Measurements from ENCODE around the gene CABP7. TPM values are rescaled to one million over a fixed set of nuclear protein-coding genes. Genes with fewer than 3 reads are reported as not detected.

The CABP7 gene
- polyA plus RNA-seq, 4 donors, result 0.27 to 4.2 (median 1.4) TPM

DNA sequence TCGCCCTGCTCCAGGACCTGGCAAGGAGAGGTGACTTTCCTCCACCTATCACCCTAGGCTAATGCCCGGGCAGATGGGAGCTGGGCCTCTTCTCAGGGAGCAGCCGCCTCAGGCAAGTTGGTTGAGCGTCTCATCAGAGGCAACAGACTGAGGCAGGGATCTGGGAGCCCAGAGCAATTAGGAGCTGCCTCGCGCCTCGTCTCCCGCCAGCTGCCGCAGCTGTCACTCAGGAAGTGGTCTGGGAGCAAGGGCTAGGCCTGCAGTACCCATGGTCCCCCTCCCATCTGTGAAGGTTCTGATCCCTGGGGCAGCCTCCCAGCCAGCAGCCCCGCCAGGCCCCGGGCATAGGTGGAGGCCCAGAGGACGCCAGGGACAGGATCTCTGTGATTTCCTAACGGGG is 4.6 kb upstream of the CABP7 start:
- peaks cover 0 to 56% (median 14%) of the 10 kb centered on the region in 3 donors for H3K27me3 ChIP-seq (ENCODE audit: control insufficient read depth in 3 of 3, insufficient read depth in 3 of 3, low read length in 3 of 3)
- no peaks in the 10 kb centered on the region for H3K9me3 ChIP-seq (ENCODE audit: control insufficient read depth in 2 of 2, insufficient read depth in 1 of 2, low read depth in 1 of 2, low read length in 1 of 2)
- DNase-seq (no peak), FAIRE-seq (no peak)
- no peaks in the 10 kb centered on the region for H3K36me3 ChIP-seq (ENCODE audit: control insufficient read depth in 3 of 3, insufficient read depth in 2 of 3, low read depth in 1 of 3, low read length in 3 of 3)
- H3K27ac ChIP-seq (ENCODE audit: low read depth in 1 of 3, low read length in 2 of 3), result no peak overlapping the region
- no peak overlapping the region for H3K4me3 ChIP-seq (ENCODE audit: low read depth in 1 of 3, low read length in 3 of 3)
- WGBS, 3 donors, result 59 to 70% (median 66%) methylated on average over 13 of the region's 13 CpGs
- no peaks in the 10 kb centered on the region for H3K4me1 ChIP-seq (ENCODE audit: control insufficient read depth in 3 of 3, insufficient read depth in 2 of 3, low read depth in 1 of 3, low read length in 2 of 3)

DNA sequence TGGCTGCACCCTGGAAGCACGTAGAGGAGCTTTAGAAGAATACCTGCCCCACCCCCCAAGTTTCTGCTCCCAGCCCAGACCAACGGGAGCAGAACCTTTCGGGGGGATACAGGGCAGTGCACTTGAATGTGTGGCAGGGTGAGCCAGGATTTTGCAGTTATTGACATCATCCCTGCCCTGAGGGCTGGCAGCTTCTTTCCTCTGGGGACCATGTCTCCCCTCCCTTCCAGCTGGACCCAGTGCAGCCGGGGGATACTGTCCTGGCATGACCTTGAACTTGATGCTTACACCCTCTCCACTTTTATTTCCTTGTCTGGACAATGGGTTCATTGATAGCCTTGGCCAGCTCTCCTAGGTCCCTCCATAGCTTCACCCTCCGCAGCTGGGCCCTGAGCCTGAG is 4.1 kb upstream of the CABP7 start:
- Histone ChIP-seq H3K9me3 (ENCODE audit: control insufficient read depth in 2 of 2, insufficient read depth in 1 of 2, low read depth in 1 of 2, low read length in 1 of 2) (no peaks in the 10 kb centered on the region), H3K4me3 (ENCODE audit: low read depth in 1 of 3, low read length in 3 of 3) (no peak overlapping the region), H3K4me1 (ENCODE audit: control insufficient read depth in 3 of 3, insufficient read depth in 2 of 3, low read depth in 1 of 3, low read length in 2 of 3) (no peaks in the 10 kb centered on the region), H3K36me3 (ENCODE audit: control insufficient read depth in 3 of 3, insufficient read depth in 2 of 3, low read depth in 1 of 3, low read length in 3 of 3) (no peaks in the 10 kb centered on the region), H3K27me3 (ENCODE audit: control insufficient read depth in 3 of 3, insufficient read depth in 3 of 3, low read length in 3 of 3) (peaks cover 0 to 53% (median 14%) of the 10 kb centered on the region in 3 donors), H3K27ac (ENCODE audit: low read depth in 1 of 3, low read length in 2 of 3) (no peak overlapping the region)
- DNase-seq (no peak), FAIRE-seq (no peak)
- 56 to 63% (median 60%) methylated on average over 5 of the region's 5 CpGs for WGBS, 3 donors

DNA sequence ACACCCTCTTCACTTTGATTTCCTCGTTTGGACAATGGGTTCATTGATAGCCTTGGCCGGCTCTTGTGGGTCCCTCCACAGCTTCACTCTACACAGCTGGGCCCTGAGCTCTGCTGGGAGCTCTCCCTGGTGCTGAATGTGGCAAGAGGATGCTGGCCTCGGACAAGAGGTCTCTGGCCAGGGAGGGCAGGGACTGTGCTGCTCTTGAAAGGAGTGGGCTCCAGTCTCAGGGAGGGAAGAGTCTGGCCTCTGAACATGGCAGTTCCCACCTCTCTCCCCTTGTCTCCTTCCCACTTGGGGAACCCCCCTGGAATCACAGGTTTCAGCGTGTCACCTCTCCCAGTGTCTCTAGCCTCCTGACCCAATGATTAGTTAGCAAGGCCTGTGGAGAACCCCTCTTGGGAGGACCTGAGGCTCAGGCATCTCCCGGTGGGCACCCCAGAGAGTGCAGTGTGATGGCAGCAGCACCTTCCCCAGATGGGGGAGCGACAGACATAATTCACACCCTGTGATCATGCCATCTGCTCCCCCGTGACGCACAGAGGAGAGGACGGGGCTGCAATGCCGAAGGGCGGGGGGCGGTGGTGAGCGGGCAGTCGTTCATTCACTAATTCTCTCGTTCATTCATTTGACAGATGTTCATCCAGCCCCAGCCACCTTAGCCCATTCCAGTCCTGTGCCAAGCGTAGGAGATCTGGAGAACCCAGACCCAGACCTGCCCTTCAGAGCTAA is 2.8 kb upstream of the CABP7 start:
- Histone ChIP-seq H3K4me1 (ENCODE audit: control insufficient read depth in 3 of 3, insufficient read depth in 2 of 3, low read depth in 1 of 3, low read length in 2 of 3) (no peaks in the 10 kb centered on the region), H3K9me3 (ENCODE audit: control insufficient read depth in 2 of 2, insufficient read depth in 1 of 2, low read depth in 1 of 2, low read length in 1 of 2) (no peaks in the 10 kb centered on the region), H3K27ac (ENCODE audit: low read depth in 1 of 3, low read length in 2 of 3) (no peak overlapping the region), H3K36me3 (ENCODE audit: control insufficient read depth in 3 of 3, insufficient read depth in 2 of 3, low read depth in 1 of 3, low read length in 3 of 3) (no peaks in the 10 kb centered on the region), H3K27me3 (ENCODE audit: control insufficient read depth in 3 of 3, insufficient read depth in 3 of 3, low read length in 3 of 3) (peaks cover 0 to 64% (median 18%) of the 10 kb centered on the region in 3 donors), H3K4me3 (ENCODE audit: low read depth in 1 of 3, low read length in 3 of 3) (no peak overlapping the region)
- DNase-seq (peak; percentile 42 to 81), FAIRE-seq (no peak)
- WGBS, 3 donors, result 60 to 69% (median 68%) methylated on average over 15 to 16 of the region's 16 CpGs

DNA sequence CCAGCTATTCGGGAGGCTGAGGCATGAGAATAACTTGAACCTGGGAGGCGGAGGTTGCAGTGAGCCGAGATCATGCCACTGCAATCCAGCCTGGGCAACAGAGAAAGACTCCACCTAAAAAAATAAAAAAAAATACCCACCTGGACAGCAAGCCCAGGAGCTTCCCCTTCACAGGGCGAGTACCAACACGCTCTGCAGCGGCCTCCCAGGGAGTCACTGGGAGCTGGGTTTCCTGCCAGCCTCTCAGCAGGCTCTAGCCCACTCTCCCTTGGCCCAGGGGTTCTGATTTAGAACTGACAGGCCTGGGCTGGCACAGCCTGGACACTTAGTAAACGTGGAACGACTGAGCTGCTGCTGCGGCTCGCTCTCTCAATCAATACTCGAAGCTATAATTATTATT is 2.0 kb upstream of the CABP7 start:
- FAIRE-seq (no peak), DNase-seq (no peak)
- WGBS, 3 donors, result 84 to 89% (median 86%) methylated on average over 11 of the region's 11 CpGs
- no peaks in the 10 kb centered on the region for H3K9me3 ChIP-seq (ENCODE audit: control insufficient read depth in 2 of 2, insufficient read depth in 1 of 2, low read depth in 1 of 2, low read length in 1 of 2)
- peaks cover 0 to 66% (median 21%) of the 10 kb centered on the region in 3 donors for H3K27me3 ChIP-seq (ENCODE audit: control insufficient read depth in 3 of 3, insufficient read depth in 3 of 3, low read length in 3 of 3)
- H3K4me1 ChIP-seq (ENCODE audit: control insufficient read depth in 3 of 3, insufficient read depth in 2 of 3, low read depth in 1 of 3, low read length in 2 of 3), result no peaks in the 10 kb centered on the region
- no peak overlapping the region for H3K27ac ChIP-seq (ENCODE audit: low read depth in 1 of 3, low read length in 2 of 3)
- no peaks in the 10 kb centered on the region for H3K36me3 ChIP-seq (ENCODE audit: control insufficient read depth in 3 of 3, insufficient read depth in 2 of 3, low read depth in 1 of 3, low read length in 3 of 3)
- H3K4me3 ChIP-seq (ENCODE audit: low read depth in 1 of 3, low read length in 3 of 3), result no peak overlapping the region

DNA sequence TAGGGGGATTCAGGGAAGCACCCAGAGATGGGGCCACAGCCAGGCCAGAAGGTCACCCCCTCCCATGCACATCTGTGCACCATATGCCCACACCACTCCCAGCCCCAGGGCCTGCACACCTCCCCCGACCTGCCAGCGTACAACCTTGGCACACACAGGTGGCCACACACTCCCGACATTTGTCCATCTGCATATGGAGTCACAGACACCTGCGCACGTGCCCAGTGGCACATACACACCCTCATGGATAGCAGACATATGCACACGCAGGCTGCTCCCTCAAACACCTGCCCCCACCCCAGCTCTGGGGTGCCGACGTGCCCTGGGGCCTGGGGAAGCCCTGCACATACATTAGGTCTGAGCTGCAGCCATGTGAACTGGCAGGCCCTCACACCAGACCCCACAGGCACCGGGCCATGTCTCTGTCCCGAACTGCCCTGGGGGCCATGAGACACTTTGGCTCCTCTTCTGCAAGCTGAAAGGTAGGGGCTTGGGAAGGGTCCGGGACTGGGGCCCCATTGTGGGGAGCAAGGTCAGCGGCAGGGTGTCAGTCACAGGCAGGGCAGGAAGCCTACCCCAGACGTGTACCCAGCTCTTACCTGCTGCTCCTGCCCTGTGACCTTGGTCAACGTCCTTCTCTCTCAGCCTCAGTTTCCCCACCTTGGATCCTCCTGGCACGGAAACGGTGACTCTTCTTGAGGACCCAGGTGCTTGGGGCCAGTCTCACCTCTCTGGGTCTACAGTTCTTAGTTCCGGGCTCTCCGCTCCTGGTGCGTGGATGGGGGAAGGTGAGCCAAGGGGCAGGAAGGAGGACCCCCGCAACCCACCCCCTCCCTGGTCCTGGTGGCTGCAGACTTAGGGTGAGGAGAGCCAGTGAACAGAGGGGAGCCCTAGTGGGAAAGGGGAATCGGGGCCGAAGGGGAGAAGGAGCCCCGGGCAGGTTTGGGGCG is 579 bp upstream of the CABP7 start:
- no peak overlapping the region for H3K27ac ChIP-seq (ENCODE audit: low read depth in 1 of 3, low read length in 2 of 3)
- H3K4me1 ChIP-seq (ENCODE audit: control insufficient read depth in 3 of 3, insufficient read depth in 2 of 3, low read depth in 1 of 3, low read length in 2 of 3), result no peaks in the 10 kb centered on the region
- H3K4me3 ChIP-seq (ENCODE audit: low read depth in 1 of 3, low read length in 3 of 3), result peak overlapping the region in 1 of 3 donors; percentile 13
- 38 to 41% (median 41%) methylated on average over 19 to 24 of the region's 24 CpGs for WGBS, 3 donors
- DNase-seq (no peak), FAIRE-seq (no peak)
- H3K27me3 ChIP-seq (ENCODE audit: control insufficient read depth in 3 of 3, insufficient read depth in 3 of 3, low read length in 3 of 3), result peaks cover 0 to 68% (median 21%) of the 10 kb centered on the region in 3 donors
- no peaks in the 10 kb centered on the region for H3K9me3 ChIP-seq (ENCODE audit: control insufficient read depth in 2 of 2, insufficient read depth in 1 of 2, low read depth in 1 of 2, low read length in 1 of 2)
- no peaks in the 10 kb centered on the region for H3K36me3 ChIP-seq (ENCODE audit: control insufficient read depth in 3 of 3, insufficient read depth in 2 of 3, low read depth in 1 of 3, low read length in 3 of 3)

DNA sequence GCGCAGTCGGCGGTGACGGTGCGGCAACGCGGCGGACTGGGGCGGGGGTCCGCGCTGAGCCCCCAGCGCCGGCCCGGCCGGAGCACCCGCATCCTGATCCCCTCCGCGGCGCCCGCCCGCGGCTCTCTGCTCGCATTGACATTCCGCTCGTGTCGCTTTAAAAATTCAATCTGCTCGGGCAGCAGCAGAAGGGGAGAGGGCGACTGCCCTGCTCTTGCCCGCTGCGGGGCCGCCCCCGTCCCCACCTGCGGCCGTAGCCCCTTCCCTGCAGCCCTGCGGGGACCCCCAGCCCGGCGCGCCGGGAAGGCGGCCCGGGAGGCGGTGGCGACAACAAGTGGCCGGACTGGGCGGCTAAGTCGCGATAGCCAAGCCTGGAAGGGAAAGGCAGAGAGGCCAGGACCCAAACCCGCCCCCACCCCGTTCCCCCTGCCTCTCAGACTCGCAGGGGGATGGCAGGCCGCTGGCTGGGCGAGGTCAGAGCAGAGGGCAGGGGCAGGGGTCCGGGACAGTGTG is 1.1 kb downstream of the CABP7 start:
- WGBS, 3 donors, result 5 to 14% (median 9%) methylated on average over 27 to 53 of the region's 53 CpGs
- Histone ChIP-seq H3K27ac (ENCODE audit: low read depth in 1 of 3, low read length in 2 of 3) (no peak overlapping the region), H3K36me3 (ENCODE audit: control insufficient read depth in 3 of 3, insufficient read depth in 2 of 3, low read depth in 1 of 3, low read length in 3 of 3) (no peaks in the 10 kb centered on the region), H3K4me3 (ENCODE audit: low read depth in 1 of 3, low read length in 3 of 3) (peak overlapping the region in 1 of 3 donors; percentile 15), H3K27me3 (ENCODE audit: control insufficient read depth in 3 of 3, insufficient read depth in 3 of 3, low read length in 3 of 3) (peaks cover 0 to 72% (median 21%) of the 10 kb centered on the region in 3 donors), H3K9me3 (ENCODE audit: control insufficient read depth in 2 of 2, insufficient read depth in 1 of 2, low read depth in 1 of 2, low read length in 1 of 2) (no peaks in the 10 kb centered on the region), H3K4me1 (ENCODE audit: control insufficient read depth in 3 of 3, insufficient read depth in 2 of 3, low read depth in 1 of 3, low read length in 2 of 3) (peaks cover 0 to 3% (median 0%) of the 10 kb centered on the region in 3 donors)
- FAIRE-seq (no peak), DNase-seq (no peak)

GRCh38 chr22:29722151-29722550 is 2.3 kb downstream of the CABP7 start:
- Histone ChIP-seq H3K27ac (ENCODE audit: low read depth in 1 of 3, low read length in 2 of 3) (no peak overlapping the region), H3K9me3 (ENCODE audit: control insufficient read depth in 2 of 2, insufficient read depth in 1 of 2, low read depth in 1 of 2, low read length in 1 of 2) (no peaks in the 10 kb centered on the region), H3K36me3 (ENCODE audit: control insufficient read depth in 3 of 3, insufficient read depth in 2 of 3, low read depth in 1 of 3, low read length in 3 of 3) (no peaks in the 10 kb centered on the region), H3K27me3 (ENCODE audit: control insufficient read depth in 3 of 3, insufficient read depth in 3 of 3, low read length in 3 of 3) (peaks cover 0 to 71% (median 21%) of the 10 kb centered on the region in 3 donors), H3K4me3 (ENCODE audit: low read depth in 1 of 3, low read length in 3 of 3) (no peak overlapping the region), H3K4me1 (ENCODE audit: control insufficient read depth in 3 of 3, insufficient read depth in 2 of 3, low read depth in 1 of 3, low read length in 2 of 3) (peaks cover 0 to 10% (median 0%) of the 10 kb centered on the region in 3 donors)
- FAIRE-seq (no peak), DNase-seq (no peak)
- 53 to 68% (median 59%) methylated on average over 7 of the region's 7 CpGs for WGBS, 3 donors

DNA sequence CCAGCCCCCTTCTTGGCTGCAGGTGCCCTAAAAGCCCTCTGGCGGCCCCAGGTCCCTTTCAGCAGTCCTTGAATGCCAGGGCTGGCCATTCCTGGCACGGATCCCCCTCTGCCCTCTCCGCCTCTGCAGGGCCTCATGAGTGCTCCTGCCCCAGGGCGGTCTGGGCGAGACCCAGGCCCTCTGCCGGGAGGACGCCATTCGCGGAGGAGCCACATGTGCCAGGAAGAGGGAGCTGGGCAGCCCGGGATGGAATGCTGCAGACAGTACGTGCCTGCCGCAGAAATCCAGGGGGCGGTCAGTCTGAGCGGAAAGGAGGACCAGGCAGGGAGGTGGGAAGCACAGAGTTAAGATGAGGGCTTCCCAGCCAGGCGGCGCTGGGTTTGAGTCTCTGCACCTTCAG is 2.8 kb downstream of the CABP7 start:
- FAIRE-seq (no peak), DNase-seq (no peak)
- no peaks in the 10 kb centered on the region for H3K9me3 ChIP-seq (ENCODE audit: control insufficient read depth in 2 of 2, insufficient read depth in 1 of 2, low read depth in 1 of 2, low read length in 1 of 2)
- H3K27ac ChIP-seq (ENCODE audit: low read depth in 1 of 3, low read length in 2 of 3), result no peak overlapping the region
- H3K4me1 ChIP-seq (ENCODE audit: control insufficient read depth in 3 of 3, insufficient read depth in 2 of 3, low read depth in 1 of 3, low read length in 2 of 3), result peaks cover 0 to 10% (median 0%) of the 10 kb centered on the region in 3 donors
- H3K27me3 ChIP-seq (ENCODE audit: control insufficient read depth in 3 of 3, insufficient read depth in 3 of 3, low read length in 3 of 3), result peaks cover 0 to 66% (median 21%) of the 10 kb centered on the region in 3 donors
- no peaks in the 10 kb centered on the region for H3K36me3 ChIP-seq (ENCODE audit: control insufficient read depth in 3 of 3, insufficient read depth in 2 of 3, low read depth in 1 of 3, low read length in 3 of 3)
- H3K4me3 ChIP-seq (ENCODE audit: low read depth in 1 of 3, low read length in 3 of 3), result no peak overlapping the region
- WGBS, 3 donors, result 79 to 87% (median 81%) methylated on average over 16 of the region's 16 CpGs
